GM12878 (cell line): ENCODE results near the gene OMP. TPM values are rescaled to one million over a fixed set of nuclear protein-coding genes. Genes with fewer than 3 reads are reported as not detected.

Experiments
- ATAC-seq: fragments of 200-7000 bp; cut with Tn5 transposase; 3 replicates; pipeline ENCODE4 v1.9.1; 2020; ENCODE audit warnings: mild to moderate bottlenecking, moderate library complexity
- BruUV-seq: library from RNA; stranded (reverse); fragments of 400-500 nt; replicated peaks from 2 replicates; lab custom pipeline; 2021; lab: Mats Ljungman, UMichigan
- CTCF ChIA-PET: fragments of 300-600 bp; sonication (Branson Sonifier 250); formaldehyde crosslinking; extraction: SDS; loops from one replicate; lab custom pipeline; 2021; ENCODE audit warnings: inconsistent platforms; lab: Yijun Ruan, JAX
- POLR2A ChIA-PET: fragments of 350-600 bp; formaldehyde crosslinking; extraction: SDS; loops from one replicate; lab custom pipeline; 2021; ENCODE audit warnings: inconsistent platforms; lab: Charles Lee
- RAD21 ChIA-PET: fragments of 300-600 bp; sonication (Branson Sonifier 250); formaldehyde crosslinking; loops from one replicate; lab custom pipeline; 2023; ENCODE audit warnings: antibody characterized with exemption; ENCODE audit not compliant: unreplicated experiment; lab: Charles Lee
- SMC1A ChIA-PET: fragments of 300-600 bp; sonication (Branson Sonifier 250); formaldehyde crosslinking; loops from one replicate; lab custom pipeline; 2023; ENCODE audit not compliant: unreplicated experiment, uncharacterized antibody; lab: Charles Lee
- DNase-seq: peaks from one replicate; pipeline ENCODE4 v3.0.0-alpha.2; 2011; ENCODE audit warnings: low read depth, low spot score
- FAIRE-seq: peaks from 3 replicates; lab custom pipeline; 2011; peaks lifted over from hg19 to GRCh38; lab: Jason Lieb, UNC
- H2AFZ ChIP-seq: 2 replicates; pipeline ENCODE4 v1.6.0; 2011; ENCODE audit warnings: low read depth, low read length, control low read depth; ENCODE audit not compliant: control insufficient read depth
- H3K27ac ChIP-seq: 2 replicates; pipeline ENCODE4 v1.5.1; 2011; ENCODE audit warnings: control low read depth; ENCODE audit not compliant: control insufficient read depth, insufficient read depth
- H3K27me3 ChIP-seq, 2 experiments: replicated peaks in 1 of 2; 2 replicates each; pipeline versions ENCODE4 v1.6.0 to v1.6.1; 2011; ENCODE audit warnings: low read length in 1 of 2; ENCODE audit not compliant: control insufficient read depth in 2 of 2, insufficient read depth in 2 of 2
- H3K36me3 ChIP-seq, 2 experiments: 2 replicates each; pipeline ENCODE4 v1.5.1; 2011; ENCODE audit warnings: low read length in 1 of 2; ENCODE audit not compliant: control insufficient read depth in 2 of 2, insufficient read depth in 2 of 2
- H3K4me1 ChIP-seq: 2 replicates; pipeline ENCODE4 v1.6.1; 2011; ENCODE audit warnings: mild to moderate bottlenecking, low read length, moderate library complexity, mixed read lengths; ENCODE audit not compliant: control insufficient read depth, insufficient read depth
- H3K4me2 ChIP-seq: 2 replicates; pipeline ENCODE4 v1.6.0; 2011; ENCODE audit warnings: control low read depth; ENCODE audit not compliant: control insufficient read depth, insufficient read depth
- H3K4me3 ChIP-seq: fragments of 200-600 bp; sonication (generic); 2 replicates; pipeline ENCODE4 v1.5.1; 2016
- H3K79me2 ChIP-seq: 2 replicates; pipeline ENCODE4 v1.6.0; 2011; ENCODE audit warnings: low read length; ENCODE audit not compliant: control insufficient read depth, insufficient read depth
- H3K9ac ChIP-seq: 2 replicates; pipeline ENCODE4 v1.8.0; 2011; ENCODE audit warnings: low read length, control low read depth, mixed read lengths; ENCODE audit not compliant: control insufficient read depth, insufficient read depth
- H3K9me3 ChIP-seq: replicated peaks from 3 replicates; pipeline ENCODE4 v1.5.1; 2011; ENCODE audit warnings: mild to moderate bottlenecking, low read length; ENCODE audit not compliant: control insufficient read depth, insufficient read depth
- H4K20me1 ChIP-seq: 2 replicates; pipeline ENCODE4 v1.6.0; 2011; ENCODE audit not compliant: control insufficient read depth, insufficient read depth
- ESRRA ChIP-seq: IDR thresholded peaks from 2 replicates; pipeline ENCODE4 v1.6.1; 2012; ENCODE audit warnings: mild to moderate bottlenecking, low read length, improper control_type of control experiment
- FOXM1 ChIP-seq: IDR thresholded peaks from 2 replicates; pipeline ENCODE4 v1.6.1; 2012; ENCODE audit warnings: low read depth, mild to moderate bottlenecking, inconsistent platforms, low read length, moderate library complexity
- HDAC6 ChIP-seq: fragments of 200-600 bp; sonication (generic); IDR thresholded peaks from one replicate; pipeline ENCODE4 v1.8.0; 2017; ENCODE audit warnings: antibody characterized with exemption; ENCODE audit not compliant: unreplicated experiment
- NR2C2 ChIP-seq: IDR thresholded peaks from 2 replicates; pipeline ENCODE4 v1.6.1; 2011; ENCODE audit warnings: borderline replicate concordance, low read depth; ENCODE audit not compliant: control insufficient read depth, insufficient read length
- NR2F1 ChIP-seq: fragments of 450-650 bp; conservative IDR thresholded peaks from 2 replicates; pipeline ENCODE4 v1.6.1; 2017; ENCODE audit warnings: mild to moderate bottlenecking
- PAX5 ChIP-seq: IDR thresholded peaks from 2 replicates; pipeline ENCODE4 v1.6.1; 2011; ENCODE audit warnings: low read depth, low read length, borderline replicate concordance
- PML ChIP-seq: IDR thresholded peaks from 2 replicates; pipeline ENCODE4 v1.6.1; 2012; ENCODE audit warnings: low read length, inconsistent platforms
- POLR2A ChIP-seq: IDR thresholded peaks from 2 replicates; pipeline ENCODE4 v1.6.1; 2011; ENCODE audit warnings: low read depth, mild to moderate bottlenecking, low read length
- RCOR1 ChIP-seq: conservative IDR thresholded peaks from 2 replicates; pipeline ENCODE4 v1.6.1; 2012; ENCODE audit warnings: low read depth, low read length, improper control_type of control experiment
- SIX5 ChIP-seq: IDR thresholded peaks from 2 replicates; pipeline ENCODE4 v1.6.1; 2011; ENCODE audit warnings: mild to moderate bottlenecking, low read depth, low read length, moderate library complexity; ENCODE audit not compliant: severe bottlenecking
- SMAD5 ChIP-seq: IDR thresholded peaks from 2 replicates; pipeline ENCODE4 v1.6.1; 2016; ENCODE audit warnings: antibody characterized with exemption, low read depth
- WRNIP1 ChIP-seq: IDR thresholded peaks from 2 replicates; pipeline ENCODE4 v1.6.1; 2011; ENCODE audit warnings: low read depth, low read length, improper control_type of control experiment, borderline replicate concordance
- ZNF207 ChIP-seq: fragments of 450-650 bp; IDR thresholded peaks from 2 replicates; pipeline ENCODE4 v1.6.1; 2014; ENCODE audit warnings: antibody characterized with exemption, mild to moderate bottlenecking, borderline replicate concordance
- ZZZ3 ChIP-seq: IDR thresholded peaks from 2 replicates; pipeline ENCODE4 v1.6.1; 2011; ENCODE audit warnings: low read depth; ENCODE audit not compliant: control insufficient read depth, insufficient read length
- whole genome bisulfite sequencing: methylation state at CpG from one replicate; pipeline ENCODE4 v1.1.6; 2016; ENCODE audit warnings: low lambda C conversion rate; ENCODE audit not compliant: insufficient replicate concordance, insufficient coverage; ENCODE audit errors: missing lambda C conversion rate; 5-methylcytosine and 5-hydroxymethylcytosine counted together
- in situ Hi-C: fragments of 300-500 bp; cut with MboI; formaldehyde crosslinking; loops from 9 replicates; pipeline ENCODE4 v1.14.3; 2018; ENCODE audit warnings: mixed read lengths
- intact Hi-C: fragments of 100-400 bp; cut with micrococcal nuclease; formaldehyde crosslinking; loops from one replicate; pipeline ENCODE4 v1.14.2; 2022; ENCODE audit not compliant: unreplicated experiment
- polyA plus RNA-seq, 11 experiments: library from polyadenylated mRNA; depleted of rRNA in 4 of 11; unstranded in 6 of 11; stranded (reverse) in 5 of 11; fragments of >200 nt; fragmentation: Nextera tagmentation in 4 of 11; fragmentation: Illumina TruSeq in 1 of 11; extraction: Ambion mirVana in 4 of 11; extraction: Trizol in 1 of 11; gene quantifications; 1 replicate in 1 of 11; 2 replicates in 10 of 11; pipeline versions ENCODE4 v1.2.1 to v1.2.3, GENCODE V29; 2011 to 2016; ENCODE audit warnings: inconsistent platforms in 2 of 11, missing spikeins in 2 of 11, low read depth in 1 of 11
- total RNA-seq, 4 experiments: library from RNA; depleted of rRNA in 3 of 4; stranded (reverse); fragments of >200 nt in 3 of 4; fragmentation: Illumina TruSeq in 1 of 4; extraction: Trizol in 1 of 4; gene quantifications; 2 replicates each; pipeline versions ENCODE4 v1.2.1 to v1.2.3, GENCODE V29; 2013 to 2021
- TF ChIP-seq, protein P1 (sequence below): IDR thresholded peaks from 2 replicates; pipeline ENCODE4 v1.6.1; 2011; ENCODE audit warnings: borderline replicate concordance, low read depth, mild to moderate bottlenecking, moderate library complexity, low read length; ENCODE audit not compliant: insufficient read depth, poor library complexity, severe bottlenecking
- TF ChIP-seq, protein P2 (sequence below): IDR thresholded peaks from 2 replicates; pipeline ENCODE4 v1.6.1; 2011; ENCODE audit warnings: low read depth, low read length, improper control_type of control experiment, borderline replicate concordance

Gene OMP
- total and polyA plus RNA-seq, 10 of the 15 experiments (the other 5 are each of a cell fraction or from before 2014, with no cell fraction given) = not detected

- Histone ChIP-seq H3K9ac (no peak overlapping the region), H3K4me1 (no peaks in the 10 kb centered on the region)
- CTCF ChIA-PET = no interaction called here
Observed at GRCh38 chr11:77074626-77075221, 27.9 kb upstream of the OMP start.

More at GRCh38 chr11:77074626-77075221, 27.9 kb upstream of the OMP start:
- ATAC-seq (no peak), DNase-seq (no peak), FAIRE-seq (no peak)
- H3K27me3 ChIP-seq = no peaks in the 10 kb centered on the region
- H4K20me1 ChIP-seq = no peaks in the 10 kb centered on the region
- no peaks in the 10 kb centered on the region for H3K79me2 ChIP-seq
- no TSS peak for BruUV-seq
- in situ Hi-C loops = no loop called here
- TF ChIP-seq PAX5 (no peak), FOXM1 (no peak), NR2C2 (no peak), SIX5 (no peak), PML (no peak), HDAC6 (no peak), NR2F1 (no peak), POLR2A (no peak), SMAD5 (no peak), WRNIP1 (no peak), RCOR1 (no peak), ZZZ3 (no peak), ZNF207 (no peak), ESRRA (no peak)
- TF ChIP-seq, protein P1, sequence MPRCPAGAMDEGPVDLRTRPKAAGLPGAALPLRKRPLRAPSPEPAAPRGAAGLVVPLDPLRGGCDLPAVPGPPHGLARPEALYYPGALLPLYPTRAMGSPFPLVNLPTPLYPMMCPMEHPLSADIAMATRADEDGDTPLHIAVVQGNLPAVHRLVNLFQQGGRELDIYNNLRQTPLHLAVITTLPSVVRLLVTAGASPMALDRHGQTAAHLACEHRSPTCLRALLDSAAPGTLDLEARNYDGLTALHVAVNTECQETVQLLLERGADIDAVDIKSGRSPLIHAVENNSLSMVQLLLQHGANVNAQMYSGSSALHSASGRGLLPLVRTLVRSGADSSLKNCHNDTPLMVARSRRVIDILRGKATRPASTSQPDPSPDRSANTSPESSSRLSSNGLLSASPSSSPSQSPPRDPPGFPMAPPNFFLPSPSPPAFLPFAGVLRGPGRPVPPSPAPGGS = no peak
- TF ChIP-seq, protein P2, sequence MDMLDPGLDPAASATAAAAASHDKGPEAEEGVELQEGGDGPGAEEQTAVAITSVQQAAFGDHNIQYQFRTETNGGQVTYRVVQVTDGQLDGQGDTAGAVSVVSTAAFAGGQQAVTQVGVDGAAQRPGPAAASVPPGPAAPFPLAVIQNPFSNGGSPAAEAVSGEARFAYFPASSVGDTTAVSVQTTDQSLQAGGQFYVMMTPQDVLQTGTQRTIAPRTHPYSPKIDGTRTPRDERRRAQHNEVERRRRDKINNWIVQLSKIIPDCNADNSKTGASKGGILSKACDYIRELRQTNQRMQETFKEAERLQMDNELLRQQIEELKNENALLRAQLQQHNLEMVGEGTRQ = no peak
- H3K4me2 ChIP-seq = no peak overlapping the region
- 33% methylated on average over 13 of the region's 15 CpGs for WGBS
- no peaks in the 10 kb centered on the region for H3K36me3 ChIP-seq
- H2AFZ ChIP-seq = no peak overlapping the region
- SMC1A ChIA-PET = interaction anchor here (1.2 kb wide), 1 partner anchor 17 kb away, joined by 3 read pairs; no protein-coding TSS in a partner anchor
- H3K9me3 ChIP-seq = no peaks in the 10 kb centered on the region
- POLR2A ChIA-PET = interaction anchor here (0.5 kb wide), 1 partner anchor 13 kb away, joined by 3 read pairs; no protein-coding TSS in a partner anchor
- intact Hi-C loops = no loop called here
- H3K4me3 ChIP-seq = no peak overlapping the region
- H3K27ac ChIP-seq = no peak overlapping the region
- RAD21 ChIA-PET = no interaction called here
